ENCODE results near the gene RC3H2.
A peak's percentile ranks its signal among the peaks of the same experiment; 100 is the strongest.
"Not testable (repeated sequence)": the region's sequence is repeated elsewhere in the genome, so short reads cannot be mapped to it uniquely, and the experiment has no call there.

The RC3H2 gene

DNA sequence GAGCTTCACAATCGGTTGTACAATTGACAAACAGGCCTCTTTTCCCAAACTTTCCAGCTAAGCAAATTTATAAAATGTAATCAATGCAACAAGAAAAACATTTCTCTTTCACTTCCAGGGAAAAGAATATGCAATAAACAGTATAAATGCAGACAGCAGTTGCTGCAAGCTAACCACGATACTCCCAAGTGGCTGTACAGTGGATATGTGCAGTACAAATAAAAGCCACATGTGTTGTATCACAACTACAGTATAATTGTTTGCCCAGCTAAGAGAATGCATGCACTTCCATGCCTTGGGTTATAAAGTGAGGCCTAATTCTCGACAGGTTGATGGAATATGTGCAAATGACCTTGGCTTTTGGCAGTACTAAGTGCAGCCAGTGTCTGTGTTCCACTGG lies 60.0 kb downstream of the RC3H2 start:
- ATAC-seq (ENCODE audit: low read depth) (no peak), DNase-seq (ENCODE audit: low spot score in 2 of 2) (no peak)
- Mint-ChIP-seq H3K36me3 (peaks cover 13% of the 10 kb centered on the region), H3K4me3 (no peak overlapping the region), H3K27ac (no peak overlapping the region), H3K27me3 (no peaks in the 10 kb centered on the region), H3K9me3 (no peaks in the 10 kb centered on the region), H3K4me1 (peaks cover 2% of the 10 kb centered on the region)

DNA sequence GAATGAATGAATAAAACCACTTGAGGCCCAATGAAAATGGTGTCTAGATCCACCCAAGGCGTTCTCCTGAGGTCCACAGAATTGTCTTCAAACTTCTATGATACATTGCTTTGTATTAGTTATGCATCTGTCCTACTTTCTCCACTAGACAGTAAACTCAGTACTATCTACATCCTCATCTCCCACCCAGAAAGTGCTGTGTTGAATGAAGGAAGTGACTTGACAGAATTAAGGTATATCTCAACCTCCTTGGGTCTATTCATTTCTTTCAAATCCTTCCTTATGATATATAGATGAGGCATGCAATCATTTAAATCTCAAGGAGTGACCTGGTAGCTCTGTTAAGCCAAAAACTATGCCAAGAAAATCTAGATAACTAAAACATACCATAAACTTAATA lies 61.0 kb downstream of the RC3H2 start:
- Mint-ChIP-seq H3K9me3 (no peaks in the 10 kb centered on the region), H3K4me3 (no peak overlapping the region), H3K27me3 (no peaks in the 10 kb centered on the region), H3K27ac (no peak overlapping the region), H3K4me1 (peaks cover 2% of the 10 kb centered on the region), H3K36me3 (peaks cover 9% of the 10 kb centered on the region)
- DNase-seq (ENCODE audit: low spot score in 2 of 2) (no peak), ATAC-seq (ENCODE audit: low read depth) (no peak)

DNA sequence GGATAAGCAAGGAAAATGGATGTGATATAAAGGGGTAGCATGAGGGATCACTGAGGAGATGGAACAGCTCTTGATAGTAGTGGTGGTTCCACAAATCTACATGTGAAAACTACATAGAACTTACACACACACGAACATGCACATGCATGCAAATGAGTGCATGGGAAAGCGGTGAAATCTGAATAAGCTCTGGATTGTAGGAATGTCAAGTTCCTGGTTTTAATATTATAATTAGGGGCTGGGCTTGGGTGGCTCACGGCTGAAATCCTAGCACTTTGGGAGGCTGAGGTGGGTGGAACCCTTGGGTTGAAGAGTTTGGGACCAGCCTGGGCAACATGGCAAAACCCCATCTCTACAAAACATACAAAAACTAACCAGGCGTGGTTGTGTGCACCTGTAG lies 63.7 kb downstream of the RC3H2 start:
- Mint-ChIP-seq H3K4me1 (peaks cover 2% of the 10 kb centered on the region), H3K27ac (no peak overlapping the region), H3K27me3 (no peaks in the 10 kb centered on the region), H3K4me3 (no peak overlapping the region), H3K36me3 (peaks cover 2% of the 10 kb centered on the region), H3K9me3 (no peaks in the 10 kb centered on the region)
- DNase-seq (ENCODE audit: low spot score in 2 of 2) (no peak), ATAC-seq (ENCODE audit: low read depth) (no peak)

DNA sequence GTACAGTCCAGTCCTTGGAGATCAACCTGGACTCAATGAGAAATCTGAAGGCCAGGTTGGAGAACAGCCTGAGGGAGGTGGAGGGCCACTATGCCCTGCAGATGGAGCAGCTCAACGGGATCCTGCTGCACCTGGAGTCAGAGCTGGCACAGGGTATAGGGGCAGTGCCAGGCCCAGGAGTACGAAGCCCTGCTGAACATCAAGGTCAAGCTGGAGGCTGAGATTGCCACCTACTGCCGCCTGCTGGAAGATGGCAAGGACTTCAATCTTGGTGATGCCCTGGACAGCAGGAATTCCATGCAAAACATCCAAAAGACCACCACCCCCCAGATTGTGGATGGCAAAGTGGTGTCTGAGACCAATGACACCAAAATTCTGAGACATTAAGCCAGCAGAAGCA lies 66.7 kb downstream of the RC3H2 start:
- H3K36me3 Mint-ChIP-seq; H3K9me3 Mint-ChIP-seq; DNase-seq (ENCODE audit: low spot score in 2 of 2); H3K4me1 Mint-ChIP-seq; H3K4me3 Mint-ChIP-seq; H3K27me3 Mint-ChIP-seq; ATAC-seq (ENCODE audit: low read depth); H3K27ac Mint-ChIP-seq: not testable (repeated sequence)

DNA sequence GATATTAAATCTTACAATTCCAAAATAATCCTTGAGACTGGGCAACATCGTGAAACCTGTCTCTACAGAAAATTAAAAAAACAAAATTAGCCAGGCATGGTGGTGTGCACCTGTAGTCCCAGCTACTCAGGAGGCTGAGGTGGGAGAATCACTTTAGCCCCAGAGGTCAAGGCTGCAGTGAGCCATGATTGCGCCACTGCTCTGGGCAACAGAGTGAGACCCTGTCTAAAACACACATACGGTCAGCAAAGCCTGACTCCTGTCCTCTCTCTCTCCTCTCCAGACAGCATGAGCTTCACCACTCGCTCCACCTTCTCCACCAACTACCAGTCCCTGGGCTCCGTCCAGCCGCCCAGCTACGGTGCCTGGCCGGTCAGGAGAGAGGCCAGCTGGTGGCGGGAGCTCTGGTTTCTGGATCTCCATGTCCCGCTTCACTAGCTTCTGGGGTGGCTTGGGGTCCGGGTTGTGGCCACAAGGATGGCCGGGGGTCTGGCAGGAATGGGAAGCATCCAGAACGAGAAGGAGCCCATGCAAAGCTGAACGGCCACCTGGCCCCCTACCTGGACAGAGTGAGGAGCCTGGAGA lies 67.8 kb downstream of the RC3H2 start:
- no peaks in the 10 kb centered on the region for H3K27me3 Mint-ChIP-seq
- DNase-seq (ENCODE audit: low spot score in 2 of 2) (no peak), ATAC-seq (ENCODE audit: low read depth) (no peak)
- no peak overlapping the region for H3K27ac Mint-ChIP-seq
- no peak overlapping the region for H3K4me3 Mint-ChIP-seq
- H3K36me3 Mint-ChIP-seq, result no peaks in the 10 kb centered on the region
- no peaks in the 10 kb centered on the region for H3K9me3 Mint-ChIP-seq
- H3K4me1 Mint-ChIP-seq, result peaks cover 6% of the 10 kb centered on the region

DNA sequence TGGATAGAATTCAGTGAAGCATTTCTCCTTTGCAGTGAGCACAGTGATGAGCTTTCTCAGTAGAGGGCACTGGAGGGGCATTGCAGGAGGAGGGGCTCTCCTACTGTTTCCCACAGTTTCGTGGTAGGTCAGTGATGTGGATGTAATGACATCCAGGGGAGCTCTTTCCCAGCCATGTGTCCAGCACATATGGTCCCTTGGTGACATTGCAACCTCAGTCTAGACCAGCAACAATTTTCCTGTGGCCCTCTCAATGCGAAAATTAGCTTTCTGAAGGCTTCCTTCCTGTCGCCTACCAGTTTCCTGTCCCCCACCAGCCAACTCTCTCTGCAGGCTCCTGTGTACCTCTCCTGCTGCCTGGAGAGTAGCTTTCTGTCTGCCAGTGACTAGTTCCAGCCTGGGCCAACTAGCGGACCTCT lies 69.8 kb downstream of the RC3H2 start:
- peak overlapping the region; percentile 47 for H3K4me3 Mint-ChIP-seq
- DNase-seq (ENCODE audit: low spot score in 2 of 2), result no peak
- no peaks in the 10 kb centered on the region for H3K9me3 Mint-ChIP-seq
- H3K27me3 Mint-ChIP-seq, result no peaks in the 10 kb centered on the region
- H3K36me3 Mint-ChIP-seq, result no peaks in the 10 kb centered on the region
- H3K4me1 Mint-ChIP-seq, result peaks cover 6% of the 10 kb centered on the region
- ATAC-seq (ENCODE audit: low read depth), result no peak
- H3K27ac Mint-ChIP-seq, result no peak overlapping the region

DNA sequence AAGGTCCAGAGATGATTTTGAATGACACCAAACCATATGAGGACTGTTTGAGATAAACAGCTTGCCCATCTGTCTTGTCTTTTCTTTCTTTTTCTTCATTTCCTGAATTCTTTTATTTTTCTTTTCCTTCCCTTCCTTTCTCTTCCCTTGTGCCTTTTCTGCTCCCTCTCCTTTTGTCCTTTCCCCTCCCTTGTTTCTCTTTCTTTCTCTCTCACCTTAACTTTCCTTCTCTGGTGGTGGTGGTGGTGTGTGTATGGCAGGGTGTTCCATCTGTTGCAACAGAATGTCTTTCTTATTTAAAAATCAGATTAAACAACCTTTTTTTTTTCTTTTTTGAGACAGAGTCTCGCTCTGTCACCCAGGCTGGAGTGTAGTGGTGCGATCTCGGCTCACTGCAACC lies 73.0 kb downstream of the RC3H2 start:
- no peaks in the 10 kb centered on the region for H3K27me3 Mint-ChIP-seq
- ATAC-seq (ENCODE audit: low read depth) (no peak), DNase-seq (ENCODE audit: low spot score in 2 of 2) (no peak)
- H3K36me3 Mint-ChIP-seq, result no peaks in the 10 kb centered on the region
- no peak overlapping the region for H3K27ac Mint-ChIP-seq
- peaks cover 10% of the 10 kb centered on the region for H3K4me1 Mint-ChIP-seq
- H3K4me3 Mint-ChIP-seq, result no peak overlapping the region
- no peaks in the 10 kb centered on the region for H3K9me3 Mint-ChIP-seq

DNA sequence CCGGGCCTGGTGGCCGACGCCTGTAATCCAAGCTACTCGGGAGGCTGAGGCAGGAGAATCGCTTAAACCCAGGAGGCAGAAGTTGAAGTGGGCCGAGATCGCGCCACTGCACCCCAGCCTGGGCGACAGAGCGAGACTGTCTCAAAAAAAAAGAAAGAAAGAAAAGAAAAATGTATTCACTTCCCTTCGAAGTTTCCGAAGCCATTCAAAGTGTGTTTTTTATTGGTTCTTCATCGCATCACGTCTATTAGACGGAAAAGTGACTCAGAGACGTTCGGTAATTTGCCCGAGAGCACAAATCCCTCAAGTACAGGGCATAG lies 76.2 kb downstream of the RC3H2 start:
- Mint-ChIP-seq H3K27ac (peak overlapping the region; percentile 93), H3K4me3 (peak overlapping the region; percentile 99), H3K4me1 (peaks cover 11% of the 10 kb centered on the region)
- DNase-seq (ENCODE audit: low spot score in 2 of 2); H3K27me3 Mint-ChIP-seq; ATAC-seq (ENCODE audit: low read depth); H3K36me3 Mint-ChIP-seq; H3K9me3 Mint-ChIP-seq: not testable (repeated sequence)

DNA sequence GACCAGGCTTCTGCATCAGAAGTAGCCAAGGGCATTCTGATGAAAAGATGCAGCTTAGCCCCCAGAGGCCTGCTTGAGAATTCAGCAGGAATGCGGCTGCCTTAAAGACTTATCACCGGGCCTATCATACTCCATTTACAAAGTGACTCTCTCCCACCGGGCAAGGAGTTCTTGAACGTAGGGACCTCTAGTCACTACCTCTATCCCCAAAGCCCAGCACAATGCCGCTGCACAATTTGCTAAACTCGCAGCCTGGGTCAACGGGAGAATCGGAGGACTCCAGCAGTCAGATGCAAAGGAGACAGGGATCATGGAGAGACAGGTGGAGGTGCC lies 77.4 kb downstream of the RC3H2 start:
- H3K4me3 Mint-ChIP-seq, result peak overlapping the region; percentile 99
- no peaks in the 10 kb centered on the region for H3K9me3 Mint-ChIP-seq
- H3K27me3 Mint-ChIP-seq, result no peaks in the 10 kb centered on the region
- peaks cover 11% of the 10 kb centered on the region for H3K4me1 Mint-ChIP-seq
- ATAC-seq (ENCODE audit: low read depth), result no peak
- H3K36me3 Mint-ChIP-seq, result peaks cover 4% of the 10 kb centered on the region
- H3K27ac Mint-ChIP-seq, result peak overlapping the region; percentile 93
- no peak for DNase-seq (ENCODE audit: low spot score in 2 of 2)

DNA sequence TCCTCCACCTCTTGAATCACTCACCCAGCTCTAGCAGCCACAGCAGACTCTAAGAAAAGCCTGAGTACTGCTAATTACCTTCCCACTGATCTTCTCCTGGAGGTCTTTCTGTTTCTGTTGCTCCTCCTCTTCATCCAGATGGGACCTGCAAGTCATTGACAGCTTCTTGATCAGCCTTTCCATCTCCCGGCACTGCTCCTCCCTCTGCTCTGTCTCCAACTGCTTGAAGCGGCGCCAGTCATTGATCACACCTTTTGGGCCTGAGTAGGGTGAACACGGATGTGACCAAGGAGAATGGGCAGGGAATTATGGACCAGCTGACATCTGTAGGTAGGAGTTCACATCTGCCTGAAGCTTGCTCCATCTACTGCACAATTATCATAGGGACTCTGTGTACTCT lies 82.2 kb downstream of the RC3H2 start:
- Mint-ChIP-seq H3K4me1 (peaks cover 17% of the 10 kb centered on the region), H3K27ac (peak overlapping the region; percentile 55), H3K9me3 (no peaks in the 10 kb centered on the region), H3K4me3 (no peak overlapping the region), H3K27me3 (no peaks in the 10 kb centered on the region), H3K36me3 (peaks cover 11% of the 10 kb centered on the region)
- DNase-seq (ENCODE audit: low spot score in 2 of 2) (no peak), ATAC-seq (ENCODE audit: low read depth) (no peak)

DNA sequence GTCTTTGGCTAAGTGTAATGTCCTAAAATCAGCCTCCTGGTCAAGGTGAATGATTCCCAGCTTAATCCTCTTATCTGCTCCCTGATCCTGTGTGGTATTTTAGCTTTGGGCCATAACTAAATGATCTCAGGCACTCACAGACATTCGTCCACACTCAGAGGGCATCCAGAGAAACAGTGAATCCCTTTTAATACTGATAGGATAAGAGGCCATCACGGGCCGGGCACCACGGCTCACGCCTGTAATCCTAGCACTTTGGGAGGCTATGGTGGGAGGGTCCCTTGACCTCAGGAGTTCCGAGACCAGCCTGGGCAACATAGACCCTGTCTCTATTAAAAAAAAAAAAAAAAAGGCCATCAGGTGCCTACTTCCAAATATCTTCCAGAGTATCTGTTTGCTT lies 83.1 kb downstream of the RC3H2 start:
- DNase-seq (ENCODE audit: low spot score in 2 of 2), result no peak
- Mint-ChIP-seq H3K4me1 (peaks cover 12% of the 10 kb centered on the region), H3K36me3 (peaks cover 11% of the 10 kb centered on the region), H3K4me3 (no peak overlapping the region), H3K27me3 (no peaks in the 10 kb centered on the region), H3K9me3 (no peaks in the 10 kb centered on the region), H3K27ac (peak overlapping the region; percentile 76)
- ATAC-seq (ENCODE audit: low read depth), result no peak

DNA sequence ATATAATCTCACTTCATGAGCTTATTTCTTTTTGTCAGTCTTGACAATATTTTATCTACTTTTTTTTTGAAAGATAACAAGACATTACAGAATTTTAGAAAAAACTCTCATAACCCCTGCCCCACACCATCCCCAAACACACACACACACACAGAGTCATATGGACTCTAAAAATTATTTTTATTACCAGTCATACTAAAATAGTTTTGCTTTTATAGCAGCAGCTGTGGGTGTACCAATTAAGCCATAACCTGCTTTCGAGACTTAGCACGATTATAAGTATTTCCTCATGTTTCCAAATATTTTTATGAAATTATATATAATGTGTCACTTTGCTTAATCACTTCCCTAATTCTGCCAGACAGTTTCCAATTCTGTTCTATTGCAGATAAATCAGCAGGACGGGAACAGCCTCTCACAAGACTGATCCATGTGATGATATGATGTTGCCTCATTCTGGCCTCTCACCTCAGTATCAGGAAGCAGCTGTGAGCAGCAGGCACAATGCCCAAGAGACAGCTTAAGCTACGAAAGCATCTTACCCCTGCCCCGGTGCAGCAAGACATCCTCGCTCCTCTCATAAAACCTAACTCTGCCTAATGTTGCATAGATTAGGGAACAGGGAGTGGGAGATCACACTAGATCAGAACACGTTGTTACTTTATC lies 83.7 kb downstream of the RC3H2 start:
- Mint-ChIP-seq H3K4me1 (peaks cover 8% of the 10 kb centered on the region), H3K4me3 (no peak overlapping the region), H3K9me3 (no peaks in the 10 kb centered on the region), H3K27me3 (no peaks in the 10 kb centered on the region), H3K27ac (peak overlapping the region; percentile 76), H3K36me3 (peaks cover 11% of the 10 kb centered on the region)
- ATAC-seq (ENCODE audit: low read depth) (peak; percentile 58), DNase-seq (ENCODE audit: low spot score in 2 of 2) (no peak)

DNA sequence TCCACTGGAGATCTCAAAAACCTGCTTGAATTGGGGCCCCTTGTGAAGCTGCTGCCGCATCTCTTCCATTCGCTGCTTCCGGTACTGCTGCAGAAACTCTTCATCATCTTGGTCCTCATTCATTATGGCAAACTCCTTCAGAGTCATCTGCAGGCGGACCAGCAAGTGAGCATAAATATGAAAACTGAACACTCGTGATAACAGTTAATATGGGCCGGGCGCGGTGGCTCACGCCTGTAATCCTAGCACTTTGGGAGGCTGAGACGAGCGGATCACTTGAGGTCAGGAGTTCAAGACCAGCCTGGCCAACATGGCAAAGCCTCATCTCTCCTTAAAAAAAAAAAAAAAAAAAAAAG lies 84.7 kb downstream of the RC3H2 start:
- no peak for DNase-seq (ENCODE audit: low spot score in 2 of 2)
- Mint-ChIP-seq H3K9me3 (no peaks in the 10 kb centered on the region), H3K27me3 (no peaks in the 10 kb centered on the region), H3K36me3 (peaks cover 12% of the 10 kb centered on the region), H3K4me1 (peaks cover 12% of the 10 kb centered on the region), H3K27ac (no peak overlapping the region), H3K4me3 (no peak overlapping the region)
- ATAC-seq (ENCODE audit: low read depth), result no peak

DNA sequence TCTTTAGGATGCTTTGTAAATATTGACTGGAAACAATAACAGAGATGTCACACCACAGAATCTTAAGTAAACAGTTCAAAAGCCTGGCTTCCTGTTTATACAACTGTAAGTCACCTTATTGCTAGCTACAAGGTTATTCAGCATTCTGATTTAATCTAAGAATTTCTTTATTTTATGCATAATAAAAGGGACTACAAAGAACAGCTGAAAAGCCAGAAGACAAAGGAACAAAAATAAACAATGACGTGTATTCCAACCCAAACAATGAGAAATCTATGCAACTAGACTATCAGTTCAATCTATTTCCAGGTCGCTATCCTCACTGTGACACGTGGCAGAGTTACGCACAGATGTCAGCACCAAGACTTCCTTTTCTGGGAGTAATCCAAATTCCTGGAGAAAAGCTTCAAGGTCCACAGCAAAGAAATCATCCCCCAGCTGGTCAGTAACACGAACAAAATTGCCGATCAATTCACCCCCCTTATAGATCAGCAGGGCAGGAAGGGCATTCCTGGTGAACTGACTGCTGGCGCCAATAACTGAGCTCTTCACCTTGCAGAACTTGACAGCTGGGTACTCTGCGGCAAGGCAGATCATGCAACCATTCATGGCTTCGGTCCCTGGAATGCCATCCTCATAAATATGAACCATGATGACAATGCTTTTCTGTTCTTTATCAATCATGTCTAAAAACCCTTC lies 85.2 kb downstream of the RC3H2 start:
- Mint-ChIP-seq H3K4me1 (peaks cover 13% of the 10 kb centered on the region), H3K4me3 (no peak overlapping the region), H3K27me3 (no peaks in the 10 kb centered on the region), H3K27ac (no peak overlapping the region), H3K36me3 (peaks cover 14% of the 10 kb centered on the region), H3K9me3 (no peaks in the 10 kb centered on the region)
- DNase-seq (ENCODE audit: low spot score in 2 of 2), result no peak
- no peak for ATAC-seq (ENCODE audit: low read depth)

DNA sequence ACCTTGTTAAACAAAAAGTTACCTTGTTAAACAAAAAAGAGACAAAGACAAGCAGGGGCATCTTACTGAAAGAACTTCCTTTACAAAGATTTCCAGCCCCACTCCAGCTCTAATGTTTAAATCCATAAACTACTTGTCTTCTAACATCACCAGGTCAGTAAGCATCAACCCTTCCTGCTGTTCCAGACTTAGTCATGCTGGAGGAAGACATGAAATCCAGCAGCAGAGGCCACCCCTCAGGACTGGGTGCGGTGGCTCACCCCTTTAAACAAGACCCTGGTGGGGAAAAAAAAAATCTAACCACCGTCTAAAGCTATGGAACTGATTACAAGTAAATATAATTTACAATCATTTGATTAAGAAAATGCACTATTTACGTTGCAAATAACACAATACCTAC lies 85.8 kb downstream of the RC3H2 start:
- no peak overlapping the region for H3K27ac Mint-ChIP-seq
- ATAC-seq (ENCODE audit: low read depth) (no peak), DNase-seq (ENCODE audit: low spot score in 2 of 2) (no peak)
- H3K9me3 Mint-ChIP-seq, result no peaks in the 10 kb centered on the region
- H3K4me3 Mint-ChIP-seq, result no peak overlapping the region
- no peaks in the 10 kb centered on the region for H3K27me3 Mint-ChIP-seq
- peaks cover 14% of the 10 kb centered on the region for H3K36me3 Mint-ChIP-seq
- H3K4me1 Mint-ChIP-seq, result peaks cover 16% of the 10 kb centered on the region
